ENCODE results near the gene DGKG.
A peak's percentile ranks its signal among the peaks of the same experiment; 100 is the strongest.

Gene DGKG

GRCh38 chr3:186366206-186366605 is 4.2 kb upstream of the DGKG start:
- peak; percentile 40 for DNase-seq

GRCh38 chr3:186365202-186365974 is 3.4 kb upstream of the DGKG start:
- DNase-seq: peak; percentile 76

GRCh38 chr3:186362988-186363387 is 954 bp upstream of the DGKG start:
- no peak for DNase-seq

GRCh38 chr3:186362537-186362842 is 456 bp upstream of the DGKG start:
- no peak for DNase-seq

- DNase-seq: no peak
These were observed 730 bp downstream of the DGKG start for GRCh38 chr3:186361246-186361761.

GRCh38 chr3:186360779-186361178 is 1.3 kb downstream of the DGKG start:
- DNase-seq: no peak

GRCh38 chr3:186359078-186359477 is 3.0 kb downstream of the DGKG start:
- no peak for DNase-seq

GRCh38 chr3:186356152-186356551 is 5.9 kb downstream of the DGKG start:
- DNase-seq: no peak

GRCh38 chr3:186354100-186354499 is 7.9 kb downstream of the DGKG start:
- no peak for DNase-seq

- DNase-seq: no peak
These were observed 9.7 kb downstream of the DGKG start for GRCh38 chr3:186352369-186352768.

- DNase-seq: peak; percentile 61
These were observed 19.8 kb downstream of the DGKG start for GRCh38 chr3:186342197-186342596.

- DNase-seq: no peak
These were observed 21.8 kb downstream of the DGKG start for GRCh38 chr3:186340204-186340603.

GRCh38 chr3:186339180-186339918 is 22.7 kb downstream of the DGKG start:
- DNase-seq: peak; percentile 27

GRCh38 chr3:186333256-186333655 is 28.8 kb downstream of the DGKG start:
- no peak for DNase-seq

- DNase-seq: no peak
These were observed 31.1 kb downstream of the DGKG start for GRCh38 chr3:186330772-186331460.

- DNase-seq: no peak
These were observed 32.4 kb downstream of the DGKG start for GRCh38 chr3:186329589-186329988.

GRCh38 chr3:186327912-186328487 is 34.0 kb downstream of the DGKG start:
- no peak for DNase-seq

- no peak for DNase-seq
These were observed 39.3 kb downstream of the DGKG start for GRCh38 chr3:186322761-186323160.

GRCh38 chr3:186321746-186322145 is 40.3 kb downstream of the DGKG start:
- no peak for DNase-seq

- no peak for DNase-seq
These were observed 41.0 kb downstream of the DGKG start for GRCh38 chr3:186320862-186321568.

- no peak for DNase-seq
These were observed 42.1 kb downstream of the DGKG start for GRCh38 chr3:186319945-186320344.

- no peak for DNase-seq
These were observed 43.9 kb downstream of the DGKG start for GRCh38 chr3:186318135-186318534.

- DNase-seq: no peak
These were observed 44.6 kb downstream of the DGKG start for GRCh38 chr3:186317478-186317877.
